GM12873 (cell line): ENCODE data around the gene ZNF274.

Experiments
- TF ChIP-seq, protein P1 (sequence below): IDR thresholded peaks from 2 replicates; pipeline ENCODE4 v1.5.1; 2012; ENCODE audit warnings: low read depth, mild to moderate bottlenecking, moderate library complexity, low read length, control low read depth; ENCODE audit not compliant: insufficient read depth; ENCODE audit errors: missing control alignments

The ZNF274 gene

DNA sequence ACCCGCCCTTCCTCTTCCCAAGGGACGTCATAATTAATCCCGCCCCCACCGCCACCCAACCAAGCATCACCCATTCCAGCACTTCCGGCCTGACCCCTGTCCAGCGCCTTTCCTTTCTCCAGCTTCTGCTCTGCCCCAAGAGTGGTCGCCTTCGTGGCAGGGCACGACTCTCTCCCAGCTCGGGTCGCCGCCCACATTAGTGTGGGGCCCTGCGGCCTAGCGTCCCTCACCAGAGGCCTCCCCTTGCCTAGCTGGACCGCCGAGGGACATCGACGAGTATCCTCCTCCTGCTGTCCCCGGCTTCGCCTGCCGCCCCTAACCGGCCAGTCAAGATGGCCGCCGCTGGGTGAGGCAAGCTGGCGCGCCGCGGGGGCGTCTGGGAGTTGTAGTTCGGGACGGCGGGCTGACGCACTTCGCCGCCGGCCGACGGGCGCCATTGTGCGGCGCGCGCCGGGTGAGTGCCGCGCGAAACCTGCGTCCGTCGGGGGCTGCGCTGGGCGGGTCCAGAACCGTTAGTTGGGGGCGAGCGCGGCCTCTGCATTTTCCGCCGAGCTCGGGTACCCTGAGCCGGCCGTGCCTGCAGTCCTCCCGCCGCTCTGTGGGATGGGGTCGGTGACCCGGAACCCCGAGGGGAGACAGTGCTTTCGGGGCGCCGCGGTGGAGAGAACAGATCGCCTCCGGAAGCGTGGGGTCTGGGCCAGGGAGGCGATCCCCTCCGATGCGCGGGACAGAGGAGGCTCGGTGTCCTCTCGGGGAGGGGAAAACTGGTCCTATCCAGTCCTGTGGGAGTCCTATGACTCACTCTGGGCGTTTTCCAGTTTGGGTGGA is at the start of gene ZNF274:
Gene ZNF274 (plus strand): TSS at position 73 of the 828 bp plus-strand sequence. CDS start 905 bp downstream, outside the sequence.
- TF ChIP-seq, protein P1, sequence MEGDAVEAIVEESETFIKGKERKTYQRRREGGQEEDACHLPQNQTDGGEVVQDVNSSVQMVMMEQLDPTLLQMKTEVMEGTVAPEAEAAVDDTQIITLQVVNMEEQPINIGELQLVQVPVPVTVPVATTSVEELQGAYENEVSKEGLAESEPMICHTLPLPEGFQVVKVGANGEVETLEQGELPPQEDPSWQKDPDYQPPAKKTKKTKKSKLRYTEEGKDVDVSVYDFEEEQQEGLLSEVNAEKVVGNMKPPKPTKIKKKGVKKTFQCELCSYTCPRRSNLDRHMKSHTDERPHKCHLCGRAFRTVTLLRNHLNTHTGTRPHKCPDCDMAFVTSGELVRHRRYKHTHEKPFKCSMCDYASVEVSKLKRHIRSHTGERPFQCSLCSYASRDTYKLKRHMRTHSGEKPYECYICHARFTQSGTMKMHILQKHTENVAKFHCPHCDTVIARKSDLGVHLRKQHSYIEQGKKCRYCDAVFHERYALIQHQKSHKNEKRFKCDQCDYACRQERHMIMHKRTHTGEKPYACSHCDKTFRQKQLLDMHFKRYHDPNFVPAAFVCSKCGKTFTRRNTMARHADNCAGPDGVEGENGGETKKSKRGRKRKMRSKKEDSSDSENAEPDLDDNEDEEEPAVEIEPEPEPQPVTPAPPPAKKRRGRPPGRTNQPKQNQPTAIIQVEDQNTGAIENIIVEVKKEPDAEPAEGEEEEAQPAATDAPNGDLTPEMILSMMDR = no peak

DNA sequence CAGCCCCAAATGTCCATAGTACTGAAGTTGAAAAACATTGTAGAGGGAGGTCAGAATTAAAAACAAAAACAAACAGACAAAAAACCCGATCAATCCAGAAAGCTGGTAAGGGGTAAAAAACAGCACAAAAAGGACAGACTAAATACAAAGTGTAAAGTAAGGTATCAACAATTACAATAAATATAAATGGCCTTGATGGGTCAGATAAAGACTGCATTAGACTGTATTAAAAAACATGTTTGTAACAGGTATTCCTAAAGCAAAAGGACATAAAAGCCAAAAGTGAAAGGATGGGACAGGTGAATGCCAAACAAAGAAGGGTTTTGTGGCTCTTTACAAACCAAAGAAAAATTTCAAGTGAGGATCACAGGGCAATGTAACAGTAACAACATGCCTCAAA is 48.6 kb upstream of the ZNF274 start:
- TF ChIP-seq, protein P1 = no peak

- TF ChIP-seq, protein P1 = no peak
Observed at GRCh38 chr19:58145849-58146248, 37.0 kb upstream of the ZNF274 start.

- TF ChIP-seq, protein P1 = peak; percentile 10
Observed at GRCh38 chr19:58150328-58150921, 32.4 kb upstream of the ZNF274 start, which contains the start of gene ZNF329. TSS of gene ZNF329 (minus strand) at chr19:58150789. CDS start at chr19:58129503, 21,286 bp downstream.

- TF ChIP-seq, protein P1 = no peak
Observed at GRCh38 chr19:58153386-58153785, 29.5 kb upstream of the ZNF274 start.

- TF ChIP-seq, protein P1 = no peak
Observed at GRCh38 chr19:58154287-58154678, 28.6 kb upstream of the ZNF274 start.
